NB4 (cell line): Measurements from ENCODE around the gene BACH2.
"Not testable (repeated sequence)": the region's sequence is repeated elsewhere in the genome, so short reads cannot be mapped to it uniquely, and the experiment has no call there.

Experiments used
- CTCF ChIP-seq: IDR thresholded peaks from one replicate; pipeline ENCODE4 v1.5.1; 2012; ENCODE audit warnings: low read depth, low read length
- POLR2A ChIP-seq: IDR thresholded peaks from 2 replicates; pipeline ENCODE4 v1.6.1; 2011; ENCODE audit warnings: mild to moderate bottlenecking; ENCODE audit not compliant: insufficient read length; ENCODE audit errors: extremely low read depth

- TF ChIP-seq POLR2A, CTCF: not testable (repeated sequence)
Observed at GRCh38 chr6:90332978-90333543, 36.4 kb upstream of the BACH2 start.
